Measurements from ENCODE around the gene IL27RA.

Gene IL27RA

DNA sequence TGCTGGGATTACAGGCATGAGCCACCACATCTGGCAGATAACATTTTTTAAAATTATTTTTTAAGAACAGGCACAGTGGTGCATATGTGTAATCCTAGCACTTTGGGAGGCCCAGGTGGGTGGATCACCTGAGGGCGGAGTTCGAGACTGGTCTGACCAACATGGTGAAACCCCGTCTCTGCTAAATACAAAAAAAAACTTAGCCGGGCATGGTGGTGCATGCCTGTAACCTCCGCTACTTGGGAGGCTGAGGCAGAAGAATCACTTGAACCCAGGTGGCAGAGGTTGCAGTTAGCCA, 30.9 kb downstream of the IL27RA start:
- Histone ChIP-seq H3K9me3 (ENCODE audit: insufficient read depth, low read depth, low read length) (no peaks in the 10 kb centered on the region), H3K27me3 (ENCODE audit: insufficient read depth, low read length, poor library complexity, severe bottlenecking) (no peaks in the 10 kb centered on the region), H2AFZ (ENCODE audit: low read length) (no peak overlapping the region), H4K20me1 (ENCODE audit: insufficient read depth, low read length, poor library complexity, severe bottlenecking) (no peaks in the 10 kb centered on the region), H3K4me1 (ENCODE audit: insufficient read depth, low read length, poor library complexity, severe bottlenecking) (no peaks in the 10 kb centered on the region), H3K9ac (ENCODE audit: low read depth, low read length, poor library complexity, severe bottlenecking) (no peak overlapping the region), H3K9me2 (replicated peaks; ENCODE audit: low read depth, low read length) (no peaks in the 10 kb centered on the region), H3K79me2 (ENCODE audit: insufficient read depth, low read length) (no peaks in the 10 kb centered on the region), H3K4me2 (ENCODE audit: low read depth, low read length, poor library complexity, severe bottlenecking) (no peak overlapping the region), H3K36me3 (ENCODE audit: insufficient read depth, low read length) (no peaks in the 10 kb centered on the region), H3F3A (ENCODE audit: low read depth) (no peaks in the 10 kb centered on the region), H3K4me3 (ENCODE audit: low read length, poor library complexity, severe bottlenecking) (no peak overlapping the region)
- TF ChIP-seq EZH2phosphoT487 (IDR thresholded peaks at IDR 0.05; ENCODE audit: borderline replicate concordance): no peak
- TF ChIP-seq, protein P1, sequence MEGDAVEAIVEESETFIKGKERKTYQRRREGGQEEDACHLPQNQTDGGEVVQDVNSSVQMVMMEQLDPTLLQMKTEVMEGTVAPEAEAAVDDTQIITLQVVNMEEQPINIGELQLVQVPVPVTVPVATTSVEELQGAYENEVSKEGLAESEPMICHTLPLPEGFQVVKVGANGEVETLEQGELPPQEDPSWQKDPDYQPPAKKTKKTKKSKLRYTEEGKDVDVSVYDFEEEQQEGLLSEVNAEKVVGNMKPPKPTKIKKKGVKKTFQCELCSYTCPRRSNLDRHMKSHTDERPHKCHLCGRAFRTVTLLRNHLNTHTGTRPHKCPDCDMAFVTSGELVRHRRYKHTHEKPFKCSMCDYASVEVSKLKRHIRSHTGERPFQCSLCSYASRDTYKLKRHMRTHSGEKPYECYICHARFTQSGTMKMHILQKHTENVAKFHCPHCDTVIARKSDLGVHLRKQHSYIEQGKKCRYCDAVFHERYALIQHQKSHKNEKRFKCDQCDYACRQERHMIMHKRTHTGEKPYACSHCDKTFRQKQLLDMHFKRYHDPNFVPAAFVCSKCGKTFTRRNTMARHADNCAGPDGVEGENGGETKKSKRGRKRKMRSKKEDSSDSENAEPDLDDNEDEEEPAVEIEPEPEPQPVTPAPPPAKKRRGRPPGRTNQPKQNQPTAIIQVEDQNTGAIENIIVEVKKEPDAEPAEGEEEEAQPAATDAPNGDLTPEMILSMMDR (conservative IDR thresholded peaks at IDR 0.05; ENCODE audit: low read length): no peak

DNA sequence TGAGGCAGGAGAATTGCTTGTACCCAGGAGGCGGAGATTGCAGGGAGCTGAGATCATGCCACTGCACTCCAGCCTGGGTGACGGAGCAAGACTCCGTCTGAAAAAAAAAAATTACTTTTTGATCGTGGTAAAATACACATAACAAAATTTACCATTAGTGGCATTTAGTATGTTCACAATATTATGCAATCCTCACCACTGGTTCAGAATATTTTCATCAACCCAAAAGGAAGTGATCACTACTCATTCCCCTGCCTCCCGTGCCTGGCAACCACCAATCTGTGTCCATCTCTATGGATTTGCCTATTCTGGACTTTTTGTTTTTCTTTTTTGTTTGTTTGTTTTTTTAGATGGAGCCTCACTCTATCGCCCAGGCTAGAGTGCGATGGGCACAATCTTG, 31.5 kb downstream of the IL27RA start:
- no peak overlapping the region for H3K4me3 ChIP-seq (ENCODE audit: low read length, poor library complexity, severe bottlenecking)
- TF ChIP-seq, protein P1 (conservative IDR thresholded peaks at IDR 0.05; ENCODE audit: low read length): no peak
- no peak for TF ChIP-seq EZH2phosphoT487 (IDR thresholded peaks at IDR 0.05; ENCODE audit: borderline replicate concordance)
- no peaks in the 10 kb centered on the region for H3K36me3 ChIP-seq (ENCODE audit: insufficient read depth, low read length)
- no peak overlapping the region for H2AFZ ChIP-seq (ENCODE audit: low read length)
- no peaks in the 10 kb centered on the region for H3K4me1 ChIP-seq (ENCODE audit: insufficient read depth, low read length, poor library complexity, severe bottlenecking)
- no peaks in the 10 kb centered on the region for H3K79me2 ChIP-seq (ENCODE audit: insufficient read depth, low read length)
- no peak overlapping the region for H3K9ac ChIP-seq (ENCODE audit: low read depth, low read length, poor library complexity, severe bottlenecking)
- no peaks in the 10 kb centered on the region for H3K27me3 ChIP-seq (ENCODE audit: insufficient read depth, low read length, poor library complexity, severe bottlenecking)
- no peak overlapping the region for H3K4me2 ChIP-seq (ENCODE audit: low read depth, low read length, poor library complexity, severe bottlenecking)
- H3K9me2 ChIP-seq (replicated peaks; ENCODE audit: low read depth, low read length): no peaks in the 10 kb centered on the region
- no peaks in the 10 kb centered on the region for H4K20me1 ChIP-seq (ENCODE audit: insufficient read depth, low read length, poor library complexity, severe bottlenecking)
- no peaks in the 10 kb centered on the region for H3F3A ChIP-seq (ENCODE audit: low read depth)
- no peaks in the 10 kb centered on the region for H3K9me3 ChIP-seq (ENCODE audit: insufficient read depth, low read depth, low read length)

DNA sequence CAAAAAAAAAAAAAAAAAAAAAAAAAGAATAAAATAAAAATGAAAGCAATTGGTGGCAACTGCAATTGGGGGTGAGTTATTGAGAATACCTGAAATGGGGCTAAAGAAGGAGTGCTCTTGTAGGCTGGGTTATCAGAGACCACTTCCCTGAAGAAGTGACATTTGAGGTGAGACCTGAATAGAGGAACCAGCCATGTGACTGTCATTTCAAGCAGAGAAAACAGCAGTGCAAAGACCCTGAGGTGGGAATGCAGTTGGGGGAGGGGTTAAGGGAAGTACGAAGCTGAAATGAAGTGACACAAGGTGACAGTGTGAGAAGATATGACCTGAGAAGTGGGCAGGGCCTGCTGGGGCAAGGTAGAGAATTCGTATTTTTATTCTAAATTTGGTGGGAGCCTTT, 34.6 kb downstream of the IL27RA start:
- Histone ChIP-seq H3K9ac (ENCODE audit: low read depth, low read length, poor library complexity, severe bottlenecking) (no peak overlapping the region), H3K9me2 (replicated peaks; ENCODE audit: low read depth, low read length) (no peaks in the 10 kb centered on the region), H3K4me2 (ENCODE audit: low read depth, low read length, poor library complexity, severe bottlenecking) (no peak overlapping the region), H3K36me3 (ENCODE audit: insufficient read depth, low read length) (no peaks in the 10 kb centered on the region), H3K4me1 (ENCODE audit: insufficient read depth, low read length, poor library complexity, severe bottlenecking) (no peaks in the 10 kb centered on the region), H3K27me3 (ENCODE audit: insufficient read depth, low read length, poor library complexity, severe bottlenecking) (no peaks in the 10 kb centered on the region), H4K20me1 (ENCODE audit: insufficient read depth, low read length, poor library complexity, severe bottlenecking) (no peaks in the 10 kb centered on the region), H3K9me3 (ENCODE audit: insufficient read depth, low read depth, low read length) (no peaks in the 10 kb centered on the region), H2AFZ (ENCODE audit: low read length) (no peak overlapping the region), H3K4me3 (ENCODE audit: low read length, poor library complexity, severe bottlenecking) (no peak overlapping the region), H3F3A (ENCODE audit: low read depth) (no peaks in the 10 kb centered on the region), H3K79me2 (ENCODE audit: insufficient read depth, low read length) (no peaks in the 10 kb centered on the region)
- TF ChIP-seq, protein P1 (conservative IDR thresholded peaks at IDR 0.05; ENCODE audit: low read length): no peak
- no peak for TF ChIP-seq EZH2phosphoT487 (IDR thresholded peaks at IDR 0.05; ENCODE audit: borderline replicate concordance)
